ENCODE measurements around the gene SATB1.

GRCh38 chr3:18363338-18363737 lies 61.8 kb downstream of the SATB1 start:
- TF ChIP-seq CTCF (IDR thresholded peaks at IDR 0.05; ENCODE audit: insufficient read depth, low read length) (no peak), POLR2AphosphoS5 (IDR thresholded peaks at IDR 0.05; ENCODE audit: low read depth) (no peak), REST (IDR thresholded peaks at IDR 0.05; ENCODE audit: insufficient replicate concordance, low read depth) (no peak)

All from HL-60 (cell line).